PFSK-1 (cell line): ENCODE measurements around the gene SOWAHC.

Experiments used
- POLR2AphosphoS5 ChIP-seq: IDR thresholded peaks from 2 replicates; pipeline ENCODE4 v1.6.1; 2012; ENCODE audit warnings: low read depth, mild to moderate bottlenecking, control low read depth, low read length, moderate library complexity
- REST ChIP-seq, 2 experiments: IDR thresholded peaks; 2 replicates each; pipeline versions ENCODE4 v1.6.1 to v1.8.0; 2011 to 2012; ENCODE audit warnings: low read depth in 2 of 2, low read length in 2 of 2, control low read depth in 1 of 2, inconsistent platforms in 1 of 2, mild to moderate bottlenecking in 1 of 2, moderate library complexity in 1 of 2; ENCODE audit not compliant: insufficient read depth in 1 of 2
- SIN3A ChIP-seq: IDR thresholded peaks from 2 replicates; pipeline ENCODE4 v1.6.1; 2012; ENCODE audit warnings: mild to moderate bottlenecking, low read length, moderate library complexity, borderline replicate concordance; ENCODE audit not compliant: insufficient read depth
- TAF1 ChIP-seq: IDR thresholded peaks from 2 replicates; pipeline ENCODE4 v1.6.1; 2012; ENCODE audit warnings: low read length, control low read depth, borderline replicate concordance; ENCODE audit not compliant: insufficient read depth

GRCh38 chr2:109645412-109646184, 31.4 kb downstream of the SOWAHC start:
- TF ChIP-seq POLR2AphosphoS5 (no peak), REST (IDR thresholded peaks at IDR 0.05; ENCODE audit: insufficient read depth in 1 of 2, low read depth in 2 of 2, low read length in 2 of 2) (no peak), SIN3A (no peak), TAF1 (no peak)
